SKM-1 (cell line): Measurements from ENCODE around the gene CEP89.
"Not testable (repeated sequence)": the region's sequence is repeated elsewhere in the genome, so short reads cannot be mapped to it uniquely, and the experiment has no call there.

Source experiments
- DNase-seq: peaks from one replicate; lab custom pipeline; 2025; ENCODE audit not compliant: unreplicated experiment; lab: John Stamatoyannopoulos, UW

CEP89 gene

DNA sequence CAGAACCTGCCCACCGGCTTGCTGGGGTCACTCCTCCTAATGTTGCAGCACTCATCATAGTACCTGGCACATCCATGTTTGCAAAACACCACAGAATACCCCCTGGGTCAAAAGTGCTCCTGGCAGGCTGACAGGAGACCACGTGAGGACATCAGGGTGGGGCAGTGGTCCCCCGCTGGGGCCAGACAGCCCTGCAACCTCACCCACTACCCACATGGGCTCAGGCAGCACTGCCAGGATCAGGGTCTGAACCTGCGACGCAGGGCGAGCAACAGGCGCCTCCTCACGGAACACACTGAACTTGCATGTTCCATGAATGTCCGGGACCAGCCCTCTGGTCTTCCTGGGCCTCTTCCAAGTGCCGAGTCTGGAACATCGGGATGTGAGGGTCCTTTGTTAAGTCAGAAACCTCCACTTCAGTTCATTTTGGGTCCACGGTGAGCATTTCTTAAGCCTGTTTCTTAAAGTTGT lies 100.7 kb downstream of the CEP89 start:
- DNase-seq: no peak

DNA sequence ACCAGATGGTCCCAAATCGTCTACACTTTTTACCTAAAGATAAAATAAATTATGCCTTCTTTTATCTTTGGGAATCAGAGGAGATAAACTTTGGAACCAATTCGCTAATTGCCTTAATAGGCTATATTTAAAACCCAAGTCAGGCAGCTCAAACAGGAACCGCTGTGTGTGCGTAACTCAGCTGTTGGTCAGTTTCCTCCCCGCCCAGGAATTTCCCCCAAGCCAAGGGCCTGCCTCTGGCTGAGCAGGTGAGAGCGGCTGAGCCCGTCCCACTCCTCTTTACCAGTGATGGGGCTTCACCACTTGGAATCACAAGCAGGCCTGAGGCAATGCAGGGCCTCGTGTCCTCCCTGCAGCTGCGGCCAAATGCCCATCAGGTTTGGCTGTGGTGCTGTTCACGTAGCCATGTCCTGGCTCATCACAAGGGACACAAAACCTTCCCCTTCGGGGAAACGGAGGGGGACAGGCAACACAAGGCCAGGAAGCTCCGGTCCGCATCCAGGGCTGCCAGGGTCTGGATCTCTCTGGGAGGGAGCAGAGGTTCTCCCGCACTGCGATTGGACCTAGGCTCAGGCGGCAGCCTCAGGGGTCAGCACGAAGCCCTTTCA lies 101.7 kb downstream of the CEP89 start:
- DNase-seq: no peak

GRCh38 chr19:32869369-32869965 lies 102.3 kb downstream of the CEP89 start, which contains the start of gene SLC7A9:
Gene SLC7A9, minus strand, starts transcription at chr19:32869767. Its CDS starts 1,233 bp downstream, at chr19:32868534.
- no peak for DNase-seq

- DNase-seq: no peak
Observed at GRCh38 chr19:32868206-32868950, 103.4 kb downstream of the CEP89 start.

DNA sequence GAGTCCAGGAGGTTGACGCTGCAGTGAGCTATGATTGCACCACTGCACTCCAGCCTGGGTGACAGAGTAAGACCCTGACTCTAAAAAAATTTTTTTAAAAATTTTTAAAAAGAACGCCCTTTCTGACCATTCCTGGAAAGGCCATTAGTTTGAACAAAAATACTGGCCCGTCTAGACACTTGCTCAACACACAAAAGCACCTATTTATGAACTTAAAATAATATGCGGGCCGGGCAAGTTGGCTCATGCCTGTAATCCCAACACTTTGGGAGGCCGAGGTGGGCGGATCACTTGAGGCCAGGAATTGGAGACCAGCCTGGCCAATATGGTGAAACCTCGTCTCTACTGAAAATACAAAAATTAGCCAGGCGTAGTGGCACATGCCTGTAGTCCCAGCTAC lies 104.3 kb downstream of the CEP89 start:
- DNase-seq: not testable (repeated sequence)

- DNase-seq: no peak
Observed at GRCh38 chr19:32866564-32867265, 105.0 kb downstream of the CEP89 start.

DNA sequence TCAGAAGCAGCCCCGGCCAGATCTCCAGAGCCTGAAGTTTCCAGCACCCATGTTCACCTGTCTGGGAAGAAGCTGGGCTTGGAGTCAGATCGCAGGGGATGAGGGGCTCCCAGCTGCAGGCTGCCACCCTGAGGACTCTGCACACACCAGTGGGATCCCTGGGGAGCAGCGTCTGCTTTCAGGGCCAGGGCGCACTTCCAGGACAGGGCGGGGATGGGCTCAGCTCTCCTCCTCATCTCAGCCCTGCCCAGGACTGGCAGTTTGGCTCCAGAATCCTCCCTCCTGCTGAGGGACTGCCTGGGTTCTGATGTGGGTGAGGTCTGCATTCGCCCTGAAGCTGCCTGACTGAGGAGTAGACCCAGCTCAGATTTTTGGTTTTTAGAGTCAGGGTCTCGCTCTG lies 105.7 kb downstream of the CEP89 start:
- no peak for DNase-seq

- no peak for DNase-seq
Observed at GRCh38 chr19:32865326-32865725, 106.4 kb downstream of the CEP89 start.

- DNase-seq: no peak
Observed at GRCh38 chr19:32864318-32865007, 107.3 kb downstream of the CEP89 start.

DNA sequence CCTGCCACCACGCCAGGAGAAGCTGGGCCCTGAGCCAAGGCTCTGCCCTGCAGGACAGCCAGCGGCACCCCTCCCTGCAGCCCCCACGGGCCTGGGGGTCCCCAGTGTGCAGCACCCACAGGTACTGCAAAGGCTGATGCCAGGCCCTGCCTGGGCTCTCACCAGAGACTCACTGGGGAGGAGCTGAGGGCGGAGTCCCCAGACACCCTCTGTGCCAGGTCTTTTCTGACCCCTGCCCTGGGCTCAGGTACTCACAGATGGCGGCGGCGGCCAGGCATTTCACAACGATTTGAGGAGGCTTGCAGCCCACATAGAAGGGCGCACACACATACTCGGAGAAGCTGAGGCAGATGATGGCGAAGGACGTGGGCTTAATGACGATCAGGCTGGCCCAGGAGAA lies 107.9 kb downstream of the CEP89 start:
- no peak for DNase-seq

- no peak for DNase-seq
Observed at GRCh38 chr19:32863301-32863700, 108.5 kb downstream of the CEP89 start.

DNA sequence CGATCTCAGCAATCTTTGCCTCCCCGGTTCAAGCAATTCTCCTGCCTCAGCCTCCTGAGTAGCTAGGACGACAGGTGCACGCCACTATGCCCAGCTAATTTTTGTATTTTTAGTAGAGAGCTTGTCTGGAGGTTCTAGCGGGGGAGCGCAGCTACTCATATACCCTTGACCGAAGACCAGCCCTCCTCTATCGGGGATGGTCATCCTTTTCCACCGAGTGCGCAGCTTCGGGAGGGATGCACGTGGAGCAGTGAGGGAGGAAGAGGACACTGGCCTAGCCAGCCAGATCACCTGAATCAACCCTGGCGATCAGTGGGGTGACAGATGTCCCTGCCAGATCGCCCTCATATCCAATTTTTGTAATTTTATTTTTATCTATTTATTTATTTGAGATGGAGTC lies 109.0 kb downstream of the CEP89 start:
- no peak for DNase-seq

DNA sequence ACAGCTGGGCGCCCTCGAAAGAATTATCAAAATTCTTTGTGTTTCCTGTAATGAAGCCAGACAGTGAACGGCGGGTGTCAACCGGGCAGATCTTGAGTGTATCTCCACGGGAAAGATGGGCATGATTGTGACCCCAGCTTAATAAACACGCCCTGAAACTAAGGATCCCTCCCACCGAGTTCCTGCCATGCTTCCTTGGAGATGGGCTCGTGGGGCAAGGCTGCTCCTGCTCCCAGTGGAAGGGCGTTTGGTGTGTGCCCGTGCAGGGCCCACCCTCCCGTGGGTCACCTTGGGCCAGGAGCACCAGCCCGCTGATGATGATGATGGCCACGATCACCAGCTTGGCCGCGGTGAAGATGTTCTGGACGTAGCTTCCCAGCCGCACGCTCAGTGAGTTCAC lies 109.6 kb downstream of the CEP89 start:
- DNase-seq: no peak

DNA sequence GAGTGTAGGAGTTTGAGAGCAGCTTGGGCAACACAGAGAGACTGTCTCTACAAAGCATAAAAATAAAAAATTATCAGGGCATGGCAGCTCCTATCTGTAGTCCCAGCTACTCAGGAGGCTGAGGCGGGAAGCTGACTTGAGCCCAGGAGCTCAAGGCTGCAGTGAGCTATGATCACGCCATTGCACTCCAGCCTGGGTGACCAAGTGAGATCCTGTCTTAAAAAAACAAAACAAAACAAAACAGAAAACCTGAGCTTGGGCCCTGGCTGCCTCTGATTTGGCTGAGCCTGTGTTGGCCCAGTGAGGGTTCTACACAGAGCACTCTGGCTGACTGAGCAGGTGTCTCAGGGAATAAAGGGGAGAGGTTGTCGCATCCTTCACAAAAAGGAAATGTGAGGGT lies 110.2 kb downstream of the CEP89 start:
- DNase-seq: no peak

DNA sequence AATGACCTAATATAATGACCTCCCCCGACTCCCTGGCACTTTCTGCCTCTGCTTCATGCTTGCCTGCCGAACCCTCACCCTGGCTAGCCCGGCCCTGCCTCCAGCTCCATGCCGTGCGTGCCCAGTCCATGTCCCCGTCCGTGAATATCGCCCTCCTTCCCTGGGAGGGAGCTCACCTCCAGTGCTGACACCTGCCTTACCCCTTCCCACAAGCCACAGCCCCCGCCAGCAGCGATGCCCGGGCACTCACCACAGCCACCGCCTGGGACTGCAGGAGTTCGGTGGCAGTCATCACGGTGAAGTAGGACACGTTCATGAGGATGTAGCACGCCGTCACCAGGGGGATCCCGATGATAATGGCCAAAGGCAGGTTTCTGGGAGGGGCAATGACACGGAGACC lies 112.2 kb downstream of the CEP89 start:
- DNase-seq: no peak

DNA sequence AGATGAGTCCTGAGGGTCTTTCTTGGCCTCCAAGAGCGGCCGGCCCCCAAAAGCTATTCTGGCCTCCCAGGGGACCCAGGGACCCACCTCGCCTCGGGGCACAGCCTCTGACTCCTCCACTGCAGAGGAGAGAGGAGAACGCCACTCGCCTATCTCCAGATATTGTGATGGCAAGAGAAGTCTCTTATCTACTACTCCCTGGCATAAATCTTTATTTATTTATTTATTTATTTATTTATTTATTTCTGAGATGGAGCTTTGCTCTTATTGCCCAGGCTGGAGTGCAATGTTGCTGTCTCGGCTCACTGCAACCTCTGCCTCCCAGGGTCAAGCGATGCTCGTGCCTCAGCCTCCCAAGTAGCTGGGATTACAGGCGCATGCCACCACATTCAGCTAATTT lies 113.2 kb downstream of the CEP89 start:
- DNase-seq: no peak

DNA sequence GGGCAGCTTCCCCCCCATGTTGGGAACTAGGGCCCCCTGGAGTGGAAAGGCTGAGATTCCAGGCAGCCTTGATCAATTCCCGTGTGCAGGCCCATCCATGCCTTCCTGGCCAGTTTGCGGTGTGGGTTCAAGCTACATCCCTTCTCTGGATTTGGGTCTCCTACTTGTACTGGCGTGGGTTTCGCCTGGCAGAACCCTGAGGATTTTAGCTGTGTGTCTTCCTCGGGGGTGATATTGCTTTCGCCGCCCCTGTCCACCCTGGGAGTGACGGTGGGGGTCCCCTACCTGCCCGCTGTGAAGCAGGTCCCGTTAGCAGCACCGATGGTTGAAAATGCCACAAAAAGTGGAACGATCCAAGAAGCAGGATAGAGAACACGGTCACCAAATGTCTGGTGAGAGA lies 113.6 kb downstream of the CEP89 start:
- no peak for DNase-seq

DNA sequence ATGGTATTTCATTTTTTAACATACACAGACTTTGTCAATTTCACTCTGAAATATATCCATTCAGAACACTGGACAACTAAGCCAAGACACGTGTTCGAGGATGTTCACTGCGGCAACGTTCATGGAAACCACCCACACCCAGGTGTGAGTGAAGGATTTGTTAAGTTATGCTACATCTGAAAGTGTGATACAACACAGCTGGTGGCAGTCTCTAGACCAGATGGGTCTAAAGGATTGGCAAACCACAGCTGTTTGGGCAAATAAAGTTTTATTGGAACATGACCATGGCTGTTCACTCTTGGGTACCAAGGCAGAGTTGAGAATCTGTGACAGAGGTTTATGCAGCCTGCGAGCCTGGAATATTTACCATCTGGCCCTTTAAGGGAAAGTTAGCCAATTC lies 114.2 kb downstream of the CEP89 start:
- no peak for DNase-seq

DNA sequence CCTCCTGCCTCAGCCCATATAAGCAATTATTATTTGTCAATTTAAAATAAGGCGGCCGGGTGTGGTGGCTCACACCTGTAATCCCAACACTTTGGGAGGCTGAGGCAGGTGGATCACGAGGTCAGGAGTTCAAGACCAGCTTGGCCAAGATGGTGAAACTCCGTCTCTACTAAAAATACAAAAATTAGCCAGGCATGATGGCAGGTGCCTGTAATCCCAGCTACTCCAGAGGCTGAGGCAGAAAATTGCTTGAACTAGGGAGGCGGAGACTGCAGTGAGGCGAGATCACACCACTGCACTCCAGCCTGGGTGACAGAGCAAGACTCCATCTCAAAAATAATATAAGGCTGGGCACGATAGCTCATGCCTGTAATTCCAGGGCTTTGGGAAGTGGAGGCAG lies 114.9 kb downstream of the CEP89 start:
- not testable (repeated sequence) for DNase-seq

- DNase-seq: no peak
Observed at GRCh38 chr19:32852216-32852615, 119.5 kb downstream of the CEP89 start.

- not testable (repeated sequence) for DNase-seq
Observed at GRCh38 chr19:32848035-32848434, 123.7 kb downstream of the CEP89 start.
